Measurements from ENCODE around the gene CDH4.

Gene CDH4

GRCh38 chr20:61918548-61918947 lies 666.5 kb downstream of the CDH4 start:
- in situ Hi-C loops (cut with HindIII; ENCODE audit: low sequenced_read_pairs): no loop called here
- no peak for TF ChIP-seq CTCF (IDR thresholded peaks at IDR 0.05; ENCODE audit: low read depth, low read length)
- H3K4me3 ChIP-seq (ENCODE audit: low read depth, low read length): no peak overlapping the region
- DNase-seq (ENCODE audit: low read depth, low spot score): no peak

- in situ Hi-C loops (cut with HindIII; ENCODE audit: low sequenced_read_pairs): no loop called here
- DNase-seq (ENCODE audit: low read depth, low spot score): no peak
- no peak overlapping the region for H3K4me3 ChIP-seq (ENCODE audit: low read depth, low read length)
- no peak for TF ChIP-seq CTCF (IDR thresholded peaks at IDR 0.05; ENCODE audit: low read depth, low read length)
Measured at GRCh38 chr20:61919239-61919638, 667.2 kb downstream of the CDH4 start.

GRCh38 chr20:61919675-61920365 lies 667.8 kb downstream of the CDH4 start:
- no peak for DNase-seq (ENCODE audit: low read depth, low spot score)
- in situ Hi-C loops (cut with HindIII; ENCODE audit: low sequenced_read_pairs): no loop called here
- H3K4me3 ChIP-seq (ENCODE audit: low read depth, low read length): no peak overlapping the region
- TF ChIP-seq CTCF (IDR thresholded peaks at IDR 0.05; ENCODE audit: low read depth, low read length): no peak

GRCh38 chr20:61922411-61922810 lies 670.4 kb downstream of the CDH4 start:
- no peak overlapping the region for H3K4me3 ChIP-seq (ENCODE audit: low read depth, low read length)
- no peak for DNase-seq (ENCODE audit: low read depth, low spot score)
- in situ Hi-C loops (cut with HindIII; ENCODE audit: low sequenced_read_pairs): no loop called here
- no peak for TF ChIP-seq CTCF (IDR thresholded peaks at IDR 0.05; ENCODE audit: low read depth, low read length)

GRCh38 chr20:61922936-61923335 lies 670.9 kb downstream of the CDH4 start:
- no peak for DNase-seq (ENCODE audit: low read depth, low spot score)
- in situ Hi-C loops (cut with HindIII; ENCODE audit: low sequenced_read_pairs): no loop called here
- no peak for TF ChIP-seq CTCF (IDR thresholded peaks at IDR 0.05; ENCODE audit: low read depth, low read length)
- H3K4me3 ChIP-seq (ENCODE audit: low read depth, low read length): no peak overlapping the region

- no peak for TF ChIP-seq CTCF (IDR thresholded peaks at IDR 0.05; ENCODE audit: low read depth, low read length)
- no peak overlapping the region for H3K4me3 ChIP-seq (ENCODE audit: low read depth, low read length)
- no peak for DNase-seq (ENCODE audit: low read depth, low spot score)
- in situ Hi-C loops (cut with HindIII; ENCODE audit: low sequenced_read_pairs): no loop called here
Measured at GRCh38 chr20:61923371-61924166, 671.5 kb downstream of the CDH4 start.

Measured in astrocyte of the spinal cord (primary cell).